SK-N-MC (cell line): Measurements from ENCODE around the gene AMIGO2.

ENCODE experiments used
- EZH2 ChIP-seq: fragments of 200-600 bp; sonication (generic); IDR thresholded peaks from one replicate; pipeline ENCODE4 v1.6.1; 2017; ENCODE audit warnings: antibody characterized with exemption
- FOXP2 ChIP-seq: optimal IDR thresholded peaks from 2 replicates; pipeline ENCODE3; 2011; ENCODE audit warnings: mild to moderate bottlenecking, moderate library complexity; ENCODE audit not compliant: insufficient read depth; ENCODE audit errors: extremely low read length, control extremely low read depth
- POLR2AphosphoS5 ChIP-seq: IDR thresholded peaks from 2 replicates; pipeline ENCODE4 v1.6.1; 2012; ENCODE audit warnings: mild to moderate bottlenecking, low read depth, low read length, borderline replicate concordance

DNA sequence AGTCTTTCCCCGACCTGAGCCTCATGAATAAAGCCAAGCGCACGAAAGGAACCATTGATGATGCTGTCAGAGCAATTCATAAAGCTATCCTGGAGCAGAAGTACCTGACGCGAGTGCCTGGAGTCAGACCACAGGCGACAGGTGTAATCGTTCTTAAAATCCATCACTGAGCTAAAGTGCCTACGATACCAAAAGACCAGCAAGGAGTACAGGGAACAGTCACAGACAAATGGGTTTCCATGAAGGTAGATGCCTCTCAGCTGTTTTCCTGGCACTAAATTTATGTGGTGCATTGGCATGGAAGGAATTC, 1.7 kb downstream of the AMIGO2 start:
- TF ChIP-seq EZH2 (no peak), POLR2AphosphoS5 (no peak), FOXP2 (no peak)
